Measurements from ENCODE around the gene XYLB. TPM values are rescaled to one million over a fixed set of nuclear protein-coding genes. Genes with fewer than 3 reads are reported as not detected.
A peak's percentile ranks its signal among the peaks of the same experiment; 100 is the strongest.

Gene XYLB
- total and polyA plus RNA-seq, 8 donors: 1.6 to 6.9 (median 4.5) TPM

DNA sequence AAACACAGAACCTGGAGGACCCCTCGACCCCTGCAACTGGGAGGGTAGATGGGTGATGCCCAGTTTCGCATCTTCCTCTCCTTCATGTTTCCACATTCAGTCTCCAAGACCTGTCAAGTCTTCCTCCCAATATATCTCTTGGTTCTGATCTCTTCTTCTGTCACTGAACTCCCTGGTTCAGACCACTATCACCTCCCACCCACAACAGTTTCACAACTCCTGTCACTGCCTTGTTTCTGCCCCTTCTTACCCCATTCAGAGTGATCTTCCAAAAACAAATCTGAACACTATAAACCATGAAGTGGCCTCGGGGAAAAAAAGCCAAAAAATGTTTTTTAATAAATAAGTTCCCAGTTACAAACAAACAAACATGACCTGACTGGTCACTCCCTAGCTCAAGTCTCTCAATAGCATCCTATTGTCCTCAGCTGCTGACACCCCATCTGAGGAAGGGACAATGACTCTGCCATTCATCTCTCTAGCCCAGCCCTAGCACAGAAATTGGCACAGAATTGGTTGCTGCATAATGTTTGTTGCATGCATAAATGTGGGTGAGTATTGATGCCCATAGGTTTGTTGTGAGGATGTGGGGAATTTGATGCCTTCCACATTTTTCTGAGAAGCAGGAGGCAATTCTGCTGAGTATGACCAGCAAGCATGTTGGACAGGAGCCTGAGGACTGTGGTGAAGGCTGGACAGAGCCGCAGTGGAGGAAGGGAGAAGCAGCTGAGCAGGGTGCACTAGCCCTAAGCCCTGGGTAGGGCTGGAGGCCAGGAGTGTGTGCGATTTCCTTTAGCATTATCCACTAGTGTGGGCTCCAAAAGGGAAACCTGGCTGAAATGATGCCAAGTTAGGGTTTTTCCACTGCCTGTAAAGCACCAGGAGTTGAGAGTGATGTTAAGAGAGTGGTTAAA lies 12.2 kb upstream of the XYLB start:
- WGBS, 2 donors: 64 to 70% methylated on average over 5 of the region's 5 CpGs
- ATAC-seq: peak in 1 of 4 donors; percentile 21
- Histone ChIP-seq H3K4me1 (no peaks in the 10 kb centered on the region), H3K27ac (no peak overlapping the region), H3K36me3 (no peaks in the 10 kb centered on the region), H3K4me3 (no peak overlapping the region), H3K9me3 (no peaks in the 10 kb centered on the region), H3K27me3 (no peaks in the 10 kb centered on the region)
- intact Hi-C loops (cut with DNase I): no loop called here
- FAIRE-seq: no peak
- TF ChIP-seq, protein P1, sequence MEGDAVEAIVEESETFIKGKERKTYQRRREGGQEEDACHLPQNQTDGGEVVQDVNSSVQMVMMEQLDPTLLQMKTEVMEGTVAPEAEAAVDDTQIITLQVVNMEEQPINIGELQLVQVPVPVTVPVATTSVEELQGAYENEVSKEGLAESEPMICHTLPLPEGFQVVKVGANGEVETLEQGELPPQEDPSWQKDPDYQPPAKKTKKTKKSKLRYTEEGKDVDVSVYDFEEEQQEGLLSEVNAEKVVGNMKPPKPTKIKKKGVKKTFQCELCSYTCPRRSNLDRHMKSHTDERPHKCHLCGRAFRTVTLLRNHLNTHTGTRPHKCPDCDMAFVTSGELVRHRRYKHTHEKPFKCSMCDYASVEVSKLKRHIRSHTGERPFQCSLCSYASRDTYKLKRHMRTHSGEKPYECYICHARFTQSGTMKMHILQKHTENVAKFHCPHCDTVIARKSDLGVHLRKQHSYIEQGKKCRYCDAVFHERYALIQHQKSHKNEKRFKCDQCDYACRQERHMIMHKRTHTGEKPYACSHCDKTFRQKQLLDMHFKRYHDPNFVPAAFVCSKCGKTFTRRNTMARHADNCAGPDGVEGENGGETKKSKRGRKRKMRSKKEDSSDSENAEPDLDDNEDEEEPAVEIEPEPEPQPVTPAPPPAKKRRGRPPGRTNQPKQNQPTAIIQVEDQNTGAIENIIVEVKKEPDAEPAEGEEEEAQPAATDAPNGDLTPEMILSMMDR (IDR thresholded peaks at IDR 0.05): no peak
- DNase-seq: no peak

DNA sequence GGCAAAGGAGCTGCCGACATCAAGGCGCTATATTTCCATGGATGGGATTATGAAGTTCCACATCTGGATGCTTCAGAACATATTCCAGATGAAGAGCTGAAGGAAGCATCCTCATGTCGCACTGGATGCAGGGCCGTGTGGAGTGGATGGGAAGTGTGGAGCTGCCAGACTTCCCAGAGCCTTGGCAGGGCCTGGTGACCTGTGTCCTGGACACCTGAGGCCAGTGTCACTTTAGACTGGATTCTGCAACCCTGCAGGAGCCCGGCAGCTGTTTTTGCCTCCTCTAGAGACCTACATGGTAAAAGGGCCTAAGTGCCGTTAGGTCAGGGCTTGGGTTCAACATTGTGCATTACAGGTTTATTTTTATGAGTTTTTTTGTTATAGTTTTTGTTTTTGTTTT lies 11.3 kb upstream of the XYLB start:
- Histone ChIP-seq H3K9me3 (no peaks in the 10 kb centered on the region), H3K4me1 (no peaks in the 10 kb centered on the region), H3K27ac (no peak overlapping the region), H3K27me3 (no peaks in the 10 kb centered on the region), H3K36me3 (no peaks in the 10 kb centered on the region), H3K4me3 (no peak overlapping the region)
- intact Hi-C loops (cut with DNase I): no loop called here
- FAIRE-seq: no peak
- no peak for DNase-seq
- TF ChIP-seq, protein P1 (IDR thresholded peaks at IDR 0.05): no peak
- 74 to 77% methylated on average over 6 of the region's 6 CpGs for WGBS, 2 donors
- ATAC-seq: no peak

DNA sequence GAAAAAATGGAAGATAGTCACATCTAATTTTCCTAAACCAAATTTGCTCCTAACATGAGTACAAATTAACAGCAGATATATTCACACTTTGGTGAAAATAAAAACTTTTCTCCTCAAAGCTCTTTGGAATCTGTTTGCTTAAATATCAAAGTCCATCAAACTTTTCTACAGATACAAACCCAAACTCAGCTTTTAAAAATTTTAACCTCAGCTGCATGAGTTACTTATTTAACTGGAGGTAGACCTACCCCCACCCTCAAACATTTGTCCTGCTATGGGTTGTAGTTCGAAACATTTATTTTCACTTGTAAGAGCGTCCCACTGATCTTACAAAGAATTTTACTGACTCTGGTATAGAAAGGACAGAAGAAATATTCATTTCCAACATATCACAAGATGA lies 8.9 kb upstream of the XYLB start:
- no peak overlapping the region for H3K27ac ChIP-seq
- no peaks in the 10 kb centered on the region for H3K9me3 ChIP-seq
- no peak for ATAC-seq
- WGBS, 2 donors: 87 to 89% methylated on average over 2 of the region's 2 CpGs
- no peak for FAIRE-seq
- no peaks in the 10 kb centered on the region for H3K27me3 ChIP-seq
- intact Hi-C loops (cut with DNase I): no loop called here
- no peak overlapping the region for H3K4me3 ChIP-seq
- no peak for DNase-seq
- TF ChIP-seq, protein P1 (IDR thresholded peaks at IDR 0.05): no peak
- no peaks in the 10 kb centered on the region for H3K4me1 ChIP-seq
- no peaks in the 10 kb centered on the region for H3K36me3 ChIP-seq

DNA sequence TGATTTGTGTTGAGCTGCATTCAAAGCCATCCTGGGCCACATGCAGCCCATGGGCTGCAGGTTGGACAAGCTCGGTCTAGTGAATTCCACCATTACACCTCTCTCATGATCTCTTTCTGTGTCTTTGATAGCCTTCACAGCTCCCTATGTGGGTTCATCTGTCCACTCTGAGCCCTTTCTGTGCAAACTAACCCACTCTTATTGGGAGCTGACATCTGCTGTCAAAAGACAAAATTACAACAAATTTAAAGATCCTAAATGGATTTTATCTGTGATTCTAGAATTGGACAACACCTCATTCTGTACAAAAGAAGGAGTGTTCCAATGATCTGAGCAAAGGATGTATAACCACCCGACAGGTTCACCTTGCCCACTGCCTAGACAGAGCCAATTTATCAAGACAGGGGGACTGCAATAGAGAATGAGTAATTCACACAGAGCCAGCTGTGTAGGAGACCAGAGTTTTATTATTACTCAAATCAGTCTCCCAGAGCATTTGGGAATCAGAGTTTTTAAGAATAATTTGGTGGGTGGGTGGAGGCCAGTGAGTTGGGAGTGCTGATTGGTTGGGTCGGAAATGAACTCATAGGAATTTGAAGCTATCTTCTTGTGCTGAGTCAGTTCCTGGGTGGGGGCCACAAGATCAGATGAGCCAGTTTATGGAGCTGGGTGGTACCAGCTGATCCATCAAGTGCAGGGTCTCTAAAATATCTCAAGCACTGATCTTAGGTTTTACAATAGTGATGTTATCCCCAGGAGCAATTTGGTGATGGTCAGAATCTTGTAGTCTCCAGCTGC lies 2.6 kb upstream of the XYLB start:
- no peak overlapping the region for H3K4me3 ChIP-seq
- no peaks in the 10 kb centered on the region for H3K27me3 ChIP-seq
- TF ChIP-seq, protein P1 (IDR thresholded peaks at IDR 0.05): no peak
- ATAC-seq (no peak), FAIRE-seq (no peak), DNase-seq (no peak)
- no peak overlapping the region for H3K27ac ChIP-seq
- intact Hi-C loops (cut with DNase I): no loop called here
- 79 to 90% methylated on average over 3 of the region's 3 CpGs for WGBS, 2 donors
- H3K9me3 ChIP-seq: no peaks in the 10 kb centered on the region
- H3K4me1 ChIP-seq: no peaks in the 10 kb centered on the region
- H3K36me3 ChIP-seq: no peaks in the 10 kb centered on the region

Data from pancreas (tissue), 10 donors.